ENCODE measurements around the gene SNX22.

Gene SNX22

DNA sequence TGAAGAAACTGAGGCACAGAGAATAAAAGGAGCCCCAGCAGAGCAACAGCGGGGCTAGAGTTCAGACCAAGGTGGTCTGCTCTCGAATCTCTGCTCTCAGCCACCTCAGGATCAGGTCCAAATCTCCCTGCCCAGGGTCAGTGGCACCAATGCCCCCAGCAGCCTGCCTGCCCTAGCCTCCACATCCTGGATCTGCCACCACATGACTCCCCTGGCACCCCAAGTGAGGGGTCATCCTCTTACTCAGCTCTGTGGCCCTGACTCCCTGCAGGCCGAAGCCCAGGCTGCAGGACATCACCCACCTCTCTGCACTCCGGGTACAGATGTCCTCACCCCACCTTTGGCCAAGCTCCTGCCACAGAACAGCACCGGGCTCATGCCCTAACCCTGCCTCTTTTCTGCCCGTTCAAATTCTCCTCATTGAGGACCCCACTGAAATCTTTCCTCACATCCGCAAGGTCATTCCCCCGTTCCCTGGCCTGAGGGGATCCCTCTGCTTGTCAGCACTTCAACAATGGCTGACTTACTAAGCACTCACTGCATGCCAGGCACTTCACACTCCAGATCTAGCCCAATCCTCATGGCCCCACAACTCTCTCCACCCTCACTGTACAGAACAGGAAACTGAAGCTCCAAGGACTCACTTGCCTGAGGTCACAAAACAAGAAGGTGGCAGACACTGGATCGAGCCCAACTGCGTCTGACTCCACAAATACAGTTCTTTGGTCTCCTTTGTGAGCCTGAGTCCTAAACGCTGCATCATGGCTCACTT, 7.0 kb downstream of the SNX22 start:
- no peak for DNase-seq

DNA sequence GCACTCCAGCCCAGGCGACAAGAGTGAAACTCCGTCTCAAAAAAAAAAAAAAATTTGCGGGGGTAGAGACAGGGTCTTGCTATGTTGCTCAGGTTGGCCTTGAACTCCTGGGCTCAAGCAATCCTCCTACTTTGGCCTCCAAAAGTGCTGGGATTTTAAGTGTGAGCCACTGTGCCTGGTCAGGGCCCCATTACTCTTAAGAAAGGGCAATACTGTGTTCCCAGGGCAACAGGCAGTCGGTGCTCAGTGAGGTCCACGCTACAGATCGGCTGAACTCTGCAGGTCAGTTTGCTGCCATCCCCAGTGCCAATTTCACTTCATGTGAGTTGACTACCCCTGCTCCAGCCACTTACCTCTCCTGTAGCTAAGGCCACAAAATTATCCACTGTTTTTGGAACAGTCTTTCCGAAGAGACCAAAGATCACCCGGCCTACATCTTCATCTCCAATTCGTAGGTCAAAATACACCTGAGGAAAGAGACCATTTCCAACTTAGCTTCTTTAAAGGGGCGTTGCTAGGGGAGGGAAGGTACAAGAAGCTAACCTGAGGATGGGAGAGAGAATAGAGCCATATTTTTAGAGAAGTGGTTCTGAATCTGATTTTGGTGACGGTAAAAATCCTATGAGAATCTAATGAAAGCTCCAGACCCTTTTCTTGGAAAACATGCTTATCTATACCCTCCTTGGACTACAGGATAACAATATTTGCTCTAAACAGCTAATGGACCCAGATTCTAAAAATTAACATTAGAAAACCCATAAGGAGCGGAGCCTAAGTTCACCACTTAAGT, 10.4 kb downstream of the SNX22 start:
- no peak for DNase-seq

DNA sequence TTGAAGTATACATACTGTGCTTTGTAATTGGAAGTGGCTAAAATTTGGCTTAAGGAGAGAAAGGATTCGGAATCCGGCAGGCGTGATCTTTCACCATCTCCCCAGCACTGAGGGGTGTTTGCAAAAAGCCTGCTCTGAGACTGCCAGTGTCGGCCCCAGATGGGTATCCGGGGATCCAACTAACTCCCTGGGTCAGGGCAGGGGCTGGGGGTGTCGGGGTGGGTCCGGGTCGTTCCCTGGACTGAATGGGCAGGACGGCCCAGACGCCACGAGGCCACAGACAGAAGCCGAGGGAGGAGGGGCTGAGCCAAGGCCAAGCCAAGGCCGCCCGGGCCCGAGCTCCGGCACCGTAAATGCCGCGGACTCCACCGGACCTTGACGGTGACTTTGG, 10.9 kb downstream of the SNX22 start:
- no peak for DNase-seq

DNA sequence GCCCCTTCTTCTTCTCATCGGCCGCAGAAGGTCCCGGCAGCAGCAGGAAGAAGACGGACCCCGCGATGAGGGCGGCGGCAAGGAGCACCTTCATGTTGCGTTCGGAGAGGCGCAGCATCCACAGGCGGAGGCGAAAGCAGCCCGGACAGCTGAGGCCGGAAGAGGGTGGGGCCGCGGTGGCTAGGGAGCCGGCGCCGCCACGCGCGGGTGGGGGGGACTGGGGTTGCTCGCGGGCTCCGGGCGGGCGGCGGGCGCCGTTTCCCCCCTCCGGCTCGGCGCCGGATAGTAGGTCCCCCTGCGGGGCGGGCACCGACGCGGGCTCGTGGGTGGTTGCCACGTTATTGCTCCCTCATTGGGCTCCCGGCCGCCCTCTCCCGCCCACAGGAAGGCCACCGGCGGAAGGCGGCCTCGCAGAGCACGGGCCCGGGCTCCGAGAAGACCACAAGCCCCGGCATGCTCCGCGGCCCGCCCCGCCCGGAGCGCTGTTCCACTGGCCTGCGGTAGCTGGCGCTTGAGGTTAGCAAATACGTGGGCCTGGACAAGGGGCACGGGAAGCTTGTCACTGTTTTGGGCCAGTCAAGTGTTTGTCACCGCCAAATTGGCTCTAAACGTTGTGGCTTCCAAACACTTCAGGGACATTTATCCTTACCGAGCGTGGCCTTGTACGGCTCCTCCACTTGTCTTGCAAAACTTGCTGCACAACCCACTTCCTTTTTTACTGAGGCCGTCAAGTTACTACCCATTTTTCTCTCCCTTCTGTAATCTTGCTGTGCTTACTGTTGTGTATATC, 11.5 kb downstream of the SNX22 start, which contains the start of gene PPIB:
PPIB (minus strand) TSS at position 154 of the 790 bp plus-strand sequence; CDS start at position 118, 36 bp downstream.
- DNase-seq = peak; percentile 98

DNA sequence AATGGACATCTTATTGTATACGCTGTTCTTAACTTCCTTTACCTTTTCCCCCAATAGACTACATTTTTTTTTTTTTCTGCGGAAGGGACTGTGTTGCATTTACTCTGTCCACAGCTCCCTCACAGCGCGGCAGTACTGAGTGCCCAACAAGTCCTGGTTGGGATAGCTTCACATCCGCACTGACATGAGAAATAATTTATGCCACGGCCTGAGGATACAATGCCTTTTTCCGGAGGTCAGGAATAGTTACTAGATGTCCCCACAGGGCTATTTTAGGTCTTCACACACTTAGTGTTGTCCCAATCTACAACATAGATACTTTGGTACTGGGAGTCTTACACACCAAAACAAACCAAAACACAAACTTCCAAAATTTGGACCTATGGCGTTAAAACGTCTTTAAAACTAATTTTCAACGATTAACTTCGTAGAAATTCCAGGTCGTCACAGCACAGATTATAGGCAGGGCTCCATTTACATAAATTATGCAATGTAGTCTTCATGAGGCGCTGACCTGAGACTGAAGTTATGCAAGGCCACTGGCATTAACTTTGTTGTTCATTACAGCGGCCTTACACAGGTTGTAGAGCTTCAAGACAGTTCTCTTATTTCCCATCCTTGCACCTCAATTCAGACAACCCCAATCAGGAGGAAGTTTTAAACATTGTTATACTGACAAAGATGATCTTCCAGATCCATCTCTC, 12.3 kb downstream of the SNX22 start:
- DNase-seq = no peak

DNA sequence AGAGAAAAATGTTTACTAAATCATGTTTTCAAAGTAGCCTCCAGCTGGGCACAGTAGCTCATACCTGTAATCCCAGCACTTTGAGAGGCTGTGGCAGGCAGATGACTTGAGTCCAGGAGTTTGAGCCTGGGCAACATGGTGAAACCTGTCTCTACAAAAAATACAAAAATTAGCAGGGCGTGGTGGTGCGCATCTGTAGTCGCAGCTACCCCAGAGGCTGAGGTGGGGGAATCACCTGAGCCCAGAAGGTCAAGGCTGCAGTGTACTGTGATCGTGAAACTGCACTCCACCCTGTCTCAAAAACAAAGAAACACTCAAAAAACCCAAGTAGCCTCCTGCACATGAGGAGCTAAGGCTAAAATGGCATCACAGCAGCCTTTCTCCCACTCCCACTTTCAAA, 12.9 kb downstream of the SNX22 start:
- no peak for DNase-seq

DNA sequence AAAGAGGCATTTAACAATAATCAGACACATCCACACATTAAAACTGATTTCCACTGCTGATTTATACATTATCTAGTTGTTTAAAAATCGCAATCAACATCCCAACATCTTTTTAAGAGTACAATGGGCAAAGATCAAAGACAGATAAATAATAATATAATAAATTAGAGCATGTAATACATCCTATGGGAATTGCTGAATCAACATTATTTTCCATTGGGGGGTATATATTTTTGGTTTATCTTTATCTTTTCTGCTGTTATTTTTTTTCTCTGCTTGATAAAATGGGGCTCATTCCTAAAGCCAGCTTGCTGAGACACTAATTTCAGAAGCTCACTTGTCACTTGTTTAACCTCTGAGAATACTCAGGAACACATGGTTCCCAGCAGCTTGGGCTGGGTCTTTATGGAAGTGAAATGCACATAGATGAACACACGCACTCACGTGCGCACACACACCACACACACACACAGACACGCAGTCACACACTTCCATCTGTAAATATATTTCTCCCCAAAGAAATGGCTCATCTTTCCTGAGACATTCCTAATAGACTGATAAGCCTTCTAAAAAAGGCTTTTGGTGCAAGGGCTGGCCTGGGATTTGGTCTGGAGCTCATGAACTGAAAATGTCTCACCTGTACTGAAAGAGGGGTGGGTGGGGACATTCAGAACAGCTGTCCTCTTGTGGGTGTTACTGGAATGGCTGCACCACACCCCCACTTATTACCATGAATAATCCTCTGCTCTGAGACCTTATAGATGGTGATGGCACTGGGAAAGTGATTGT, 14.8 kb downstream of the SNX22 start:
- DNase-seq = no peak

DNA sequence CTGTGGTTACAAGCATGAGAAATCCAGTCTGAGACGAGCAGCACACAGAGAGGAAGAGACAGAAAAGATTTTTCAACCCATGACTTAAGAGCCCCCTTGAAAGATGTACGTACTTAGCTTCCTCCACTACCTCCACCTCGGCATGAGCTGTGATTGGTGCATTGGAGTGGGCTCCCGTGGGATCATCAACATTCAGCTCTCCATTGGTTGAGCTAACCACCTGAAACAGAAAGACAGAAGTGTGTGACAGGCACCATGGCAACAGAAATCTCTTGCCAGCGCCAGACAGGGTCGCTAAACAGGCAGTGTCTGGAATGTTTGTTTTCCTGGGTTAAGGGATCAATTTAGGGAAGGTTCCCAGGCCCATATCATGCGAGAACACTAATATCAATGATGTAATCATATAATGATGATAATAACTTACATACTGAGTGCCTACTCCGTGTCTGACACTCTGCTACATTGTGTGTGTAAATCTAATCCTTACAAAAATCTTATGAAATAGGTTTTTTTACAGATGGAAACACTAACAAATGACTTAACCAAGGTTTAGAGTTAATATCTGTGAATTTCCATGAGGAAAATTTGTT, 28.8 kb downstream of the SNX22 start:
- DNase-seq = no peak

DNA sequence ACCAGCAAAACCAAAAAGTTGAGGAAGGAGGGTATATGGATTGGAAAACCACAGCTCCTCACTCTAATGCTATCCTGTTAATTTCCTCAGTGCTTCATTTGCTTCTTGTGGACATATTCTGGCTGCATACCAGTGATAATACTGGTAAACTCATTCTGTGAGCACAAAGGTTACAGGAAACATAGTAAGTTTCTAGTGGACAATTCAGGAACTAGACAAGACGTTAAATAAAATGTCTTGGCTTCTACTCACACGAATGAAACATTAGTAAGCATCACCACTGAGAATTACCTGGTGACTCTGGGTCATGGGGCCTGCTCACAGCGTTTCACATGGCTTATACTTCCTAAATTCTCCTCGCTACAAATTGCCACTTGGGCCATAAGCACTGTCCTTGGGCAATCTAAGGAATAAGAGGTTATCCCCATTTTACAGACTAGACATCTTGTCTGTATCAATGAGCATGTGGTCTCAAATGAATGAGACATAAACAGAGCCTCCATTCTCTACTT, 31.4 kb downstream of the SNX22 start:
- DNase-seq = no peak

DNA sequence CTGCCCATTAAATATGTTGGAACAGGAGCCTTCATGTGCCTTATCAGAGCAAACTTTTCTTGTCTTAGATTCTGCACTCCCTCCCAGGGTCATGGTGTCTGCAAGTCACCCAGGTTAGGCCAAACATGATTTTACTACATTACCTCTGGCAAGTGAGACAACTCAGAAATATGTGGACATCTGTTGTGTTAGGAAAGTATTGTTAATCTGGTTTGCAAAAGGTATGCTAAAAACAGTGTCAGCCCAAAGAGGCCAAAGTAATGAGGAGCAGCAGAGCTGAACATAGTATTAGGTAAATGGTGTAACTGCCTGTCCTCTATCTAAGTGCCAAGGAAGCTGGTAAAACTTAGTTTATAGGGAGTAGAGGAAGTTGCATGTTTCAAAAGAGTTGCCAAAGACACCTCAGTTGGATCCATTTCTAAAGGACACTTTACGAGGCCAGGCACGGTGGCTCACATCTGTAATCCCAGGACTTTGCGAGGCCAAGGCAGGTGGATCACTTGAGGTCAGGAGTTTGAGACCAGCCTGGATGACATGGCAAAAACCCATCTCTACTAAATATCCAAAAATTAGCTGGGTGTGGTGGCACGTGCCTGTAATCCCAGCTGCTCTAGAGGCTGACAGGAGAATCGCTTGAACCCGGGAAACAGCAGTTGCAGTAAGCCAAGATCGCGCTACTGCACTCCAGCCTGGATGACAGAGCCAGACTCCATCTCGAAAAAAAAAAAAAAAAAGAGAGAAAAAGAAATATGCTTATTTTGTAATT, 33.8 kb downstream of the SNX22 start:
- DNase-seq = no peak

DNA sequence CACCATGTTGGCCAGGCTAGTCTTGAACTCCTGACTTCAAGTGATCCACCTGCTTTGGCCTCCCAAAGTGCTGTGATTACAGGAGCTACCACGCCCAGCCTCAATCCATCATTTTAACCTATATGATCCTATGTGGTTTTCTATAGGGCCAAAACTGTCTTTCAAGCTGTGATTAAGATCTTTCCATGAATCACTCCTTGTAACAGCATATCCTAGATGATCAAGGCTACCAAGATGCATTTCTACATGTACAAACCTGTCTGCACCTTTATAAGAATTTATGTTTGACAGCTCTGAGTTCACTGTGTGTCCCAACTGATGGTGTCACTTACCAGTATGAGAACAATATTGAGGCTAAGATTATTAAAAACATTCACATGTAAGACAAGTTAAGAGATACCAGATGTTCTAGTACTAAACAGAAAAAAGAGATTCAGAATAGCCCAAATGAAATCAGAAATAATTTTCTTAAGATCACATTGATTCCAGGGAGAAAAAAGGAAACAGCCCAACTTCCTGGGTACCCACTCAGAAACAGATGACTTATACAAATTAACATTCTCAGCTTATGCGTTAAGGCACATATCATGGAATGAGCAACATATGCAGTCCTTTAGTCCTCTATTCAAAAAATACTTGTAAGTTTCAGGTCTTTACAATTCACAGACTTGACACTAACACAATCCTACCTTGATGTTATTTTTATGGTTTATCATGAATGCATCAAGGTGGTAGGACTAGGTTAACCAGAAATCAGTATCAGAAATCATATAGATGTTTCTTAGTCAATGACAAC, 36.1 kb downstream of the SNX22 start:
- no peak for DNase-seq

DNA sequence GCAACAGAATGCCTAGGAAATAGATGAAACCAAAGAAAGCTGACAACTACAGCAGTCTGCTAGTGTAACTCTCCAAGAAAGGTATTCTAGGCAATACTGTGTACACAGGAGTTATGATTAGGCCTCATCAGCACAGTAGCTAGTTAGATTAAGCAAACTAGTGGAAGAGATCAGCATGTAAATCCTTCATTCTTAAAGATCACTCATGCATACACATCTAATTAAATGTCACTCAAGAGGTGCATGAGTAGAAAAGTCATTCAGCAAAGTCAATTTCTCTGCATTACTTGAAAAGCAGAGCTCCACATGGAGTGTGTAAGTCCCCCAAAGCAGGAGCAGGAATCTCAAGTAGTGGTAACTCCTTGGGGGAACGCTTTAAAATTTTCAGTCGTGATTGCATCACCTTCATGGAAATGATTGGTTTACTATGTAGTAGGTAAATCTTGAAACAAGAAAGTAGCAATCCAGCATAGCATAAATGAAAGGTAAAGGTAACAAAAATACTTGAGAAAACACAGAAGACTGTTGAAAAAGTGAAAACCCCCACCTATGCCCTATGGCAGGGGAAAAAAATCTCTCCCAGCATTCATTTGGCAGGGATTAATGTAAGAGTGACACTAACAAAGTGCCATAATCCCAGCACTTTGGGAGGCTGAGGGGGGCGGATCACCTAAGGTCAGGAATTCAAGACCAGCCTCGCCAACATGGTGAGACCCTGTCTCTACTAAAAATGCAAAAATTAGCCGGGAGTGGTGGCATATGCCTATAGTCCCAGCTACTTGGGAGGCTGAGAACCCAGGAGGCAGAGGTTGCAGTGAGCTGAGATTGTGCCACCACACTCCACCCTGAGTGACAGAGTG, 40.7 kb downstream of the SNX22 start:
- DNase-seq = no peak

DNA sequence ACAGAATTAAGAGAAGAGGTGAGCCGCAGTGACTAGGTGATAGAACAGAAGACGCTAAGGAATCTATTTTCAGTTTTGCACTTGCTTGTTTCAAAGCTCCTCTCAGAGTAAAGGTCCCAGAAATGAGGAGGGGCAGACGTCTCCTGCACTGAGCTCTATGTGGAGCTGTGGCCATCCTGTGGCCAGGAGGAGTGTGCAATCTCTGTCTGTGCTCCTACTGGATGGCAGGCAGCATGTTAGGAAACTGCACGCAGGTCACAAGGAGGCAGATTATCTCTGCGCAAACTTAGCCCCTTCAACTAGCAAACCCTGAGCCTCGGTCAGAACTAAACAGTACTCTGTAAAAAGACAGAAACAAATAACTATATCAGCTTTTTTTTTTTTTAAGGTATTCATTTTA, 42.4 kb downstream of the SNX22 start:
- DNase-seq = no peak

DNA sequence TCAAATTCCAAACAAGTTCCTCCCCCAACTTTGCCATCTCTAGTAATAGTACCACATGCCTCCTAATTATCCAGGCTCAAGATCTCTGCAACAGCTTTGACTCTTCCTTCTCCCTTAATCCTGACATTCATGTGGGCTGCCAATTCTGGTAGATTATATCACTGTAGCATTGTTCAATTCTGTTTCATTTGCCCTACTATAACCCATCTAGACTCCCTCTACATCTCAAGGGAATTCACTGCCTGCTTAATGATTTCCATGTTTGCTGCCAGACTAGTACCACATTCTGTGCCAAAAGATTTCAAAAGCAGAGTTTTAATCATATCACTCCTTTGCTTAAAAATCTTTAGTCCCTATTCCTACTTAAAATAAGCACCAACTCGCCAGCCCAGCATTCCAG, 45.9 kb downstream of the SNX22 start:
- no peak for DNase-seq

DNA sequence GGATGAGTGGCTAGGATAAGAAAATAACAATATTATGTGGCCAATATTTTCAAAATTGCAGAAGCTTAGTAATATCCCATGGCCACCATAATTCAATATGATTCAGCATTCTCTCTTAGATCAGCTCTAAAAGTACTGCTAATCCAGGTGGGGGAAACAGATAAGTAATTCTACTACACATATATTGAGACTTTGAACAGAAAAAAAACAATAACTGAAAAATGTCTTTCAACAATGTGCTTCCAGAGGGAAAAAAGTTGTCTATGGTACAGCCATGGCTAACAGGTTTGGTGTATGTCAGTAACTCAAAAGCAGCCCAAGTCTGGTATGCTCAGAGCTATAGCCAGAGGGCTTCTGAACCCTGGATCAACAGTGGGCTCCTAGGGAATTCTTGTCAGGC, 53.7 kb downstream of the SNX22 start:
- DNase-seq = no peak

Data from CD4-positive, alpha-beta T cell treated with Interleukin-4 for 4 hours (primary cell).